HG02642 (cell line): ENCODE measurements around the gene CNOT1.

Experiments
- ATAC-seq: cut with Tn5 transposase; IDR thresholded peaks from one replicate; pipeline ENCODE4 v1.9.1; 2021; ENCODE audit warnings: mild to moderate bottlenecking; ENCODE audit not compliant: unreplicated experiment, poor library complexity

Gene CNOT1

GRCh38 chr16:58532414-58532813, 97.2 kb downstream of the CNOT1 start:
- no peak for ATAC-seq

- ATAC-seq = no peak
These were observed 99.4 kb downstream of the CNOT1 start for GRCh38 chr16:58530179-58530578.

GRCh38 chr16:58519707-58520106, 109.9 kb downstream of the CNOT1 start:
- no peak for ATAC-seq

- ATAC-seq = no peak
These were observed 110.7 kb downstream of the CNOT1 start for GRCh38 chr16:58518980-58519368.

GRCh38 chr16:58518083-58518979, 111.3 kb downstream of the CNOT1 start:
- ATAC-seq = peak; percentile 32

GRCh38 chr16:58516768-58517107, 112.9 kb downstream of the CNOT1 start:
- ATAC-seq = no peak

- peak; percentile 48 for ATAC-seq
These were observed 113.5 kb downstream of the CNOT1 start for GRCh38 chr16:58515871-58516767.

- ATAC-seq = peak; percentile 78
These were observed 114.3 kb downstream of the CNOT1 start, which contains the start of gene SETD6 for GRCh38 chr16:58515125-58515870. Gene SETD6, plus strand, starts transcription at chr16:58515517. Its CDS starts 21 bp downstream, at chr16:58515538.

- ATAC-seq = no peak
These were observed 115.8 kb downstream of the CNOT1 start for GRCh38 chr16:58513874-58514273.

- peak; percentile 43 for ATAC-seq
These were observed 117.5 kb downstream of the CNOT1 start for GRCh38 chr16:58511933-58512815.

GRCh38 chr16:58510776-58511628, 118.6 kb downstream of the CNOT1 start:
- no peak for ATAC-seq

- ATAC-seq = no peak
These were observed 119.4 kb downstream of the CNOT1 start for GRCh38 chr16:58510097-58510775.

GRCh38 chr16:58509256-58510096, 120.2 kb downstream of the CNOT1 start:
- ATAC-seq = no peak

GRCh38 chr16:58508671-58509251, 120.9 kb downstream of the CNOT1 start:
- no peak for ATAC-seq

GRCh38 chr16:58507963-58508670, 121.5 kb downstream of the CNOT1 start:
- no peak for ATAC-seq
